Right kidney (tissue), 1 donor: ENCODE results near the gene NCCRP1.
A peak's percentile ranks its signal among the peaks of the same experiment; 100 is the strongest.

ENCODE experiments used
- DNase-seq: peaks from one replicate; pipeline ENCODE4 v3.0.0-alpha.2; 2016

The NCCRP1 gene

DNA sequence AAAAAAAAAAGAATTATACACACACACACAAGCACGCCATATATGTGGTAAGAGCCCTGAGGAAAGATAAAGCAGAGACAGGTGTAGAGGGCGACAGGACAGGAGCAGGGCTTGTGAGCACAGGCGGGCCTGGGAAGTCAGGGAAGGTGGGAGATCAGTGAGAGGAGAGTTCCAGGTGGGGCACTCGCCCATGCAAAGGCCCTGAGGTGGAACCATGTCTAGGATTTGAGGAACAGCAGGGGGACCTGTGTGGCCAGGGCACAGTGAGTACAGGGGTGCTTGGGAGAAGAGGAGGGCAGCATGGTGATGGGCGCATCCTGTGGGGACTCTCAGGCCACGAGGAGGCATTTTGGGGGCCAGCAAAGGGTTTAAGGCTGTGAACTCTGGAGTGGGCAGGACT, 32.5 kb upstream of the NCCRP1 start:
- DNase-seq: no peak

DNA sequence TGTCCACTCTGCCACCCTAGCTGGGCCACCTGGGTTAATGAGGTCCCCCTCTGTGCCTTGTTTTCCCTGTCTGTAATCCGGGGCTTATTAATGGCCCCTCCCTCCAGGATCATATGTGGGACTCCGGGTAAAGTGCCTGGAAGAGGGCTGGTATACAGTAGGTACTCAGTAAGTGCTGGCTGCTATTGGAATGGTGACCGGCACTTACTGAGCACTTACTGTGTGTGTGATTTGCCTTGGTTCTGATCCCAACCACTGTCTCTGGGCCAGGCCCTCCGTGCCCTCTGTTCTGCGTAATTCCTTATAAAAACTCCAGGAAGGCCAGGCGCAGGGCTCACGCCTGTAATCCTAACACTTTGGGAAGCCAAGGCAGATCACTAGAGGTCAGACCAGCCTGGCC, 30.9 kb upstream of the NCCRP1 start:
- DNase-seq: no peak

GRCh38 chr19:39166571-39167391, 30.0 kb upstream of the NCCRP1 start:
- no peak for DNase-seq

DNA sequence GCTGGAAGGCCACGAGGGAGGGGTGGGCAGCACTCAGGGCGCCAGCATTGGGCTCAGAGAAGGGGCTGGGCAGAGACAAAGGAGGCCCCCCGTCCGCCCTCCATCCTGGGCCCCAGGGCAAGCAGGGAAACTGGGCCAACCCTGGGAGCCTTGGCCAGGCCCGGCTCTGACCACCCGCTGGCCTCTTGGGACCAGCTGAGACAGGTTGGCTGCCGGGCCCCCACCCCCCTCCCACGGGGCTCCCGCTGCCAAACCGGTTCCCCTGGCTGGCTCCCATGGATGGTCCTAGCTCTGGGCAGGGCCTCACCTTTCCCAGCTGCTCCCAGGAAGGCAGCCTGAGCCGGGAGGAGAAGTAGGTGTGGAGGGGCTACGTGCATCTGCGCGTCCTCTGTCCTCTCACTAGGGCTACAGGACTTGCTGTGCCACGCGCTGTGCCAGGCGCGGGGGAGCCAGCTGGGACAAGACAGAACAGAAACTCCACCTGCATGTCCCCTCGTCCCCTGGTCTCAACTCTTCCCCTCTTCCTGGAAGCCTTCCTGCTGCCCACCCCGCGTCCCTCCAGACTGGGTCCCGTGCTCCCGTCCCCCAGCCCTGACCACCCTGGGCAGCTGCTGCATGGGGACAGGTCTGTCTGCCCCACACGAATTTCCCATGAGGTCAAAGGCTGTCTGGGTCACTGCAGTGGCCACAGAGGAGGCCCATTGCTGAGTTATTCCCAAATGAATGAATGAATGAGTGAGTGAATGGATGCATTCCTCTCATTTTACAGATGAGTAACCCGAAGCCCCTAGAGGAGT, 29.1 kb upstream of the NCCRP1 start:
- DNase-seq: peak; percentile 45

DNA sequence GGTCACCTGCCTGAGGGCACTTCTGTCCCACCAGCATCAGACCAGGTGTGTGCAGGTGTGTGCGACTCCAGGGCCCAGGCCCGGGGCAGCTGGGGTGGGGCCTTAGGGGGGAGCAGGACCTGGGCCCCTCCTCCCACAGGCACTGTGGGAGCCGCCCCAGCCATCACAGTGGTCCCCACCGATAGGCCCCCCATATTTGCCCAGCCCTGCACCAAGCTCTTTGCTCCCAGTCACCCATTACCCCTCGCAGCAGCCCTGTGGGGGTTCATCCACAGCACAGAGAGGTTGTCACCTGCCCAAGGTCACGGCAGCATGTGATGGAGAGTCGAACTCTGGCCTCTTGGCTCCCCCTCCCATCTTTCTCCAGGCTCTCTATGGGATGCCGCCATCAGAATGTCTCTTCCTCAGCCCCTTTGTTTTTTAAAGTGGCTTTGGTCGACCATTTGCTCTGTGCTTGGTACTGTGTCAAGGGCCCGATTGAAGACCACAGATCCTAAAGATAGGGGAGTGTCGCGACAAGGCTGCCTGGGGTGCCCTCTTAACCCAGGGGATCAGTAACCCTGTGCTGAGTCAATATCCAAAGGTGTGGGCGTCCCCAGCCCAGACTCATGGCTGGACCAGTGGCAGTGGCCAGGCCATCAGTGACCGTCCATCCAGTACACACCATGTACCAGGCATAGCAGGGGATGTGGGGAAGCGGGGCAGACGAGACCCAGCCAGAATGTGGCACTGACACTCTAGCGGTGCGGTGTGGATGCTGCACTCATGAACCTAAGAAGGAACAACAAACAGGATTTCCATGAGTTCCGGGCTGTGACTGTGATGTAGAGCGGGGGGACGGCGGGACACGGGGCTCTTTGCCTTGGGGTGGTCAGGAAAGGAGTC, 28.3 kb upstream of the NCCRP1 start:
- no peak for DNase-seq

- DNase-seq: no peak
Observed at GRCh38 chr19:39169143-39169810, 27.5 kb upstream of the NCCRP1 start.

- DNase-seq: no peak
Observed at GRCh38 chr19:39170386-39171231, 26.2 kb upstream of the NCCRP1 start.

DNA sequence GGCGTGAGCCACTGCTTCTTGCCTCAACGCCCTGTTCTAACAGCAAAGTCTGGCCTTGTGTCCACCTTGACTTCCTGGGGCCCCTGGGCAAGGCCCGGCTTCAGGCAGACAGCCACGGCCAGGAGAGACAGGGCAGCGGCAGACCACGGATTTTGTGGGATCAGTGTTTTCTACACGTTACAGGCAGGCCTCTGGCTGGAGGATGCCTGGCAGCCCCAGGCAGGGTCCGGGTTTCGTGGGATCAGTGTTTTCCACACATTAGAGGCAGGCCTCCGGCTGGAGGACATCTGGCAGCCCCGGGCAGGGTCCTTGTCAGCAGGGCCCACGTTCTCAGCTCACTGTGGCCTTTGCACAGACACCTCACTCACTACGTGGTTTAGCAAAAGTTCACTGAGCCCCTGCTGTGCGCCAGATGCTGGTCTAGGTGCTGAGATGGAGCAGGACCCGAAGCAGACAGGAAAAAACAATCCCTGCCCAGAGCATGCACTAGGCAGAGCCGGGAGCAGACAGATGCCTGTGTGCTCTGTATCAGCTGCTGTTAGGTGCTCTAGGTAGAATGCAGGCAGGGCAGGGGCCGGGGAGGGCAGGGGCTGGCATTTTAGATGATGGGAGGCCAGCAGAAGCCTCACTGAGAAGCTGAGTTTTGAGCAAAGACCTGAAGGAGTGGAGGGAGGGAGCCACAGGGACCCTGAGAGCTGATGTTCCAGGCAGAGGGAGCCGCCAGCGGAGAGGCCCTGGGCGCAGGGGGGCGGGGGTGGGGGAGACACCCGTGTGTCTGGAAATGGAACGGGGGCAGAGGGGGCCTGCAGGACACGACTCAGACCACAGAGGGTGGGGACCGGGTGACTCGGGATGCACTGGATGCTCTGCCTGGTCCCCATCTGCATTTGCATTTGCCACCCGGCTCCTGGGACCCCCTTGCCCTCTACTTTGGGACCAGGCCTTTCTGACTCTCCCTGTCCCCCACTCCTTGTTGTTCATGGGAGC, 25.0 kb upstream of the NCCRP1 start:
- no peak for DNase-seq

DNA sequence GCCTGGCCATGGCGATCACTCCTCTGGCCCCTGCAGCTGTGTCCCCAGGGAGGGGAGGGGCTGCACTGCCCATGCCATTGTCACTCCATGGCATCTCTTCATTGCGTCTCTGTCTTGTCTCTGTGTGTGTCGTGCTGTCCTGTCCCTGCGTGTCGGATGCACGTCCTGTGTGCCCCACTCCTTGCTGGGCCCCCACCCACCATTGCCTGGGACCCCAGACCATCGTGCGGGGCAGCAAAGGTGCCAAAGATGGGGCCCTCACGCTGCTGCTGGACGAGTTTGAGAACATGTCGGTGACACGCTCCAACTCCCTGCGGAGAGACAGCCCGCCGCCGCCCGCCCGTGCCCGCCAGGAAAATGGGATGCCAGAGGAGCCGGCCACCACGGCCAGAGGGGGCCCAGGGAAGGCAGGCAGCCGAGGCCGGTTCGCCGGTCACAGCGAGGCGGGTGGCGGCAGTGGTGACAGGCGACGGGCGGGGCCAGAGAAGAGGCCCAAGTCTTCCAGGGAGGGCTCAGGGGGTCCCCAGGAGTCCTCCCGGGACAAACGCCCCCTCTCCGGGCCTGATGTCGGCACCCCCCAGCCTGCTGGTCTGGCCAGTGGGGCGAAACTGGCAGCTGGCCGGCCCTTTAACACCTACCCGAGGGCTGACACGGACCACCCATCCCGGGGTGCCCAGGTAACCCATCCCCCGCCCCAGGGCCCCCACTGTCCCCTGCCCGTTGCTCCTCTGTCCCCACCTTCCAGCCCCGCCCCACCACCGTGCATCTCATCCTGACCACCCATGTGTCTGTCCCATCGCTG, 23.9 kb upstream of the NCCRP1 start:
- DNase-seq: no peak

DNA sequence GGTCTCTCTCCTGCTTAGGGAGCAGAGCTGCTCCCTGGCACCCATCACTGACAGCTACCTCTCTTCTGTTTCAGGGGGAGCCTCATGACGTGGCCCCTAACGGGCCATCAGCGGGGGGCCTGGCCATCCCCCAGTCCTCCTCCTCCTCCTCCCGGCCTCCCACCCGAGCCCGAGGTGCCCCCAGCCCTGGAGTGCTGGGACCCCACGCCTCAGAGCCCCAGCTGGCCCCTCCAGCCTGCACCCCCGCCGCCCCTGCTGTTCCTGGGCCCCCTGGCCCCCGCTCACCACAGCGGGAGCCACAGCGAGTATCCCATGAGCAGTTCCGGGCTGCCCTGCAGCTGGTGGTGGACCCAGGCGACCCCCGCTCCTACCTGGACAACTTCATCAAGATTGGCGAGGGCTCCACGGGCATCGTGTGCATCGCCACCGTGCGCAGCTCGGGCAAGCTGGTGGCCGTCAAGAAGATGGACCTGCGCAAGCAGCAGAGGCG, 23.2 kb upstream of the NCCRP1 start:
- DNase-seq: no peak

DNA sequence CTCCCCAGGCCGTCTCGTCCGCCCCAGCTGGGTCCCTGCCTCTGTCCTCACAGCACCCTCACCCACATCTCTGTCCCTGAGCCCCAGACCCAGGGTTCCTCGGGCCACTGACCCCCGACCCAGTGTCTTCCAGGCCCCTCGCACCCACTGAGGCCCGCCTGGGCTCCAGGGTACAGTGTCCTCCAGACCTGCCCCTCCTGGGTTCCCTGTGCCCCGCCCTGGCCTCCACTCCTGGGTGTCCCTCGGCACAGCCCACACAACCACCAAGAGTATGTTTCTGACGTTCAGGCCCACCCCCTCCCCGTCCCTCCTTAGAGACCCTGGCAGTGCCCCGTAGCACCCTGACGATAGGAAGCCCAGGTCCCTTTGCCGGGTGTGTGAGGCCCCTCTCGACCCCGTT, 22.6 kb upstream of the NCCRP1 start:
- no peak for DNase-seq

DNA sequence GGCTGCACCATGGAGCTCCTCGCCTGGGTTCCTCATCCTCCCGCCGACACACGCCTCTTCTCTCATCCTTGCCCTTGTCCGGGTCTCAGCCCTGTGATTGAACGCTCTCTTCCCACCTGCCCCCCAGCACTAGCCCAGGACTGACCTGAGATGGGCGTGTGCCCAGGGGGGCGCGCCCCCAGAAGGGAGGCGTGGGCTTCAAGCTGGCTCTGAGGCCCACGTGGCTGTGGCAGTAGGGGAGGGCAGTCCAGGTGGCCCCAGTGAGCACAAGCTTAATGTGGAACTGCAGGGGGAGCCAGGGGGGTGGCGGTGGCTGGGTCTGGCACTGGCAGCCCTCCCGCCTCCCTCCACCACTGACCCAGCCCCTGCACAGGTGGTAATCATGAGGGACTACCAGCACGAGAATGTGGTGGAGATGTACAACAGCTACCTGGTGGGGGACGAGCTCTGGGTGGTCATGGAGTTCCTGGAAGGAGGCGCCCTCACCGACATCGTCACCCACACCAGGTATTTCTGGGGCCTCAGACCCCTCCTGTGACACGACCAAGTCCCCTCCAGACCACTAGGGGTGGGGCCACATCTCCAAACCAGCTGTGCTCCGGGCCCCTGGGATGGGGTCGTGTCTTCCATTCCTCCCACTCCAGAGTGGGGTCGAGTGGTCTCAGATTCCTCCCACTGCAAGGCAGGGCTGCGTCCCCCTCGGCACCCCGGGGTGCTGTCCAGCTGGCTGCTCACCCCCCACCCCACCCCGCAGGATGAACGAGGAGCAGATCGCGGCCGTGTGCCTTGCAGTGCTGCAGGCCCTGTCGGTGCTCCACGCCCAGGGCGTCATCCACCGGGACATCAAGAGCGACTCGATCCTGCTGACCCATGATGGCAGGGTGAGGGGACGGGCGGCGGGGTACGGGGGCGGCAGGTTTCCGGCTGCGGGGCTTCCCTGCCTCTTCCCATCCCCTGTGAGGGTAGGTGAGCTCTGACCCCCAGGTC, 21.9 kb upstream of the NCCRP1 start:
- DNase-seq: no peak

- DNase-seq: no peak
Observed at GRCh38 chr19:39175564-39175963, 21.2 kb upstream of the NCCRP1 start.

- no peak for DNase-seq
Observed at GRCh38 chr19:39177110-39177699, 19.6 kb upstream of the NCCRP1 start.

GRCh38 chr19:39177736-39178135, 19.0 kb upstream of the NCCRP1 start:
- DNase-seq: no peak

- no peak for DNase-seq
Observed at GRCh38 chr19:39178296-39179006, 18.3 kb upstream of the NCCRP1 start.
